ENCODE data around the gene CYBA. TPM values are rescaled to one million over a fixed set of nuclear protein-coding genes. Genes with fewer than 3 reads are reported as not detected.

The CYBA gene
- total and polyA plus RNA-seq, 2 of the 13 experiments (the other 11 are each of a cell fraction or from before 2014, with no cell fraction given), result 196 to 250 TPM

- TF ChIP-seq ZBTB7B (CRISPR knock-in tag; IDR thresholded peaks at IDR 0.05), result no peak
- 0 out of 2 replicates have a peak, but pooled peaks have one; percentile 55 for TF ChIP-seq CENPT (CRISPR knock-in tag; IDR thresholded peaks at IDR 0.05; ENCODE audit: low read depth)
- no peak for TF ChIP-seq PPARG (CRISPR knock-in tag; conservative IDR thresholded peaks at IDR 0.05)
- no peak for TF ChIP-seq ARNT2 (CRISPR knock-in tag; IDR thresholded peaks at IDR 0.05; ENCODE audit: low read depth)
- no peak for TF ChIP-seq ZNF317 (CRISPR knock-in tag; IDR thresholded peaks at IDR 0.05)
- TF ChIP-seq KAT2B (IDR thresholded peaks at IDR 0.05; ENCODE audit: borderline replicate concordance, low read depth, low read length), result no peak
- no peak for TF ChIP-seq CTCF (CRISPR knock-in tag; IDR thresholded peaks at IDR 0.05)
- no peak for TF ChIP-seq DMTF1 (CRISPR knock-in tag; IDR thresholded peaks at IDR 0.05)
- TF ChIP-seq REXO4 (CRISPR knock-in tag; IDR thresholded peaks at IDR 0.05; ENCODE audit: borderline replicate concordance), result peak; percentile 60; the same call in 1 of the 2 replicates
- TF ChIP-seq ESRRA (CRISPR knock-in tag; IDR thresholded peaks at IDR 0.05; ENCODE audit: low read depth), result no peak
- 0 out of 2 replicates have a peak, but pooled peaks have one; percentile 38 for TF ChIP-seq ZBTB33 (CRISPR knock-in tag; IDR thresholded peaks at IDR 0.05)
- TF ChIP-seq SAP130 (CRISPR knock-in tag; IDR thresholded peaks at IDR 0.05; ENCODE audit: low read depth), result no peak
- no peak for TF ChIP-seq ZNF703 (CRISPR knock-in tag; IDR thresholded peaks at IDR 0.05; ENCODE audit: borderline replicate concordance)
- TF ChIP-seq THAP7 (CRISPR knock-in tag; IDR thresholded peaks at IDR 0.05), result no peak
- TF ChIP-seq ASH2L (IDR thresholded peaks at IDR 0.05; ENCODE audit: insufficient read length, low read depth, low read length), result peak; percentile 30
- no peak for TF ChIP-seq TAF15 (IDR thresholded peaks at IDR 0.05; ENCODE audit: low read depth, low read length, poor library complexity, severe bottlenecking)
- no peak for TF ChIP-seq NKX3-1 (CRISPR knock-in tag; IDR thresholded peaks at IDR 0.05)
- TF ChIP-seq GMEB2 (CRISPR knock-in tag; IDR thresholded peaks at IDR 0.05; ENCODE audit: low read depth), result no peak
- TF ChIP-seq SYNCRIP (IDR thresholded peaks at IDR 0.05; ENCODE audit: insufficient read depth, low read depth, low read length), result no peak
- no peak for TF ChIP-seq THAP8 (CRISPR knock-in tag; IDR thresholded peaks at IDR 0.05; ENCODE audit: borderline replicate concordance)
- no peak for TF ChIP-seq PLRG1 (conservative IDR thresholded peaks at IDR 0.05)
- no peak for TF ChIP-seq MTF2 (CRISPR knock-in tag; IDR thresholded peaks at IDR 0.05; ENCODE audit: borderline replicate concordance)
These were observed 49.4 kb upstream of the CYBA start (continued) for GRCh38 chr16:88700322-88700635.
